A673 (cell line): Measurements from ENCODE around the gene ARHGAP12. TPM values are rescaled to one million over a fixed set of nuclear protein-coding genes. Genes with fewer than 3 reads are reported as not detected.
A peak's percentile ranks its signal among the peaks of the same experiment; 100 is the strongest.

Source experiments
- BruUV-seq: library from RNA; stranded (reverse); fragments of 400-500 nt; replicated peaks from 2 replicates; lab custom pipeline; 2021; lab: Mats Ljungman, UMichigan
- CTCF ChIA-PET: fragments of 300-600 bp; sonication (Branson Sonifier 250); formaldehyde crosslinking; loops from one replicate; lab custom pipeline; 2022; ENCODE audit warnings: antibody characterized with exemption; lab: Charles Lee
- POLR2A ChIA-PET: fragments of 300-600 bp; sonication (Branson Sonifier 250); formaldehyde crosslinking; loops from one replicate; lab custom pipeline; 2022; ENCODE audit warnings: antibody characterized with exemption; ENCODE audit not compliant: low non-redundant PET; lab: Charles Lee
- DNase-seq: peaks from one replicate; pipeline ENCODE4 v3.0.0-alpha.2; 2015; ENCODE audit warnings: low spot score
- H3K27ac ChIP-seq: fragments of 200-600 bp; sonication (generic); 2 replicates; pipeline ENCODE4 v1.5.1; 2016; ENCODE audit warnings: mixed run types, low read depth, mild to moderate bottlenecking, mixed read lengths, antibody characterized with exemption, low read length; ENCODE audit not compliant: poor library complexity, severe bottlenecking
- H3K27me3 ChIP-seq: fragments of 200-600 bp; sonication (generic); replicated peaks from 2 replicates; pipeline ENCODE4 v1.6.1; 2017; ENCODE audit warnings: mixed run types, low read depth, mild to moderate bottlenecking, mixed read lengths, antibody characterized with exemption, low read length; ENCODE audit not compliant: insufficient read depth, poor library complexity
- H3K36me3 ChIP-seq: fragments of 200-600 bp; sonication (generic); 2 replicates; pipeline ENCODE4 v1.6.1; 2016; ENCODE audit warnings: mixed run types, mild to moderate bottlenecking, mixed read lengths, antibody characterized with exemption, low read length; ENCODE audit not compliant: insufficient read depth, poor library complexity, severe bottlenecking
- H3K4me1 ChIP-seq: fragments of 200-600 bp; sonication (generic); 2 replicates; pipeline ENCODE4 v1.6.1; 2017; ENCODE audit warnings: mixed run types, mild to moderate bottlenecking, mixed read lengths, antibody characterized with exemption, low read length; ENCODE audit not compliant: insufficient read depth, poor library complexity, severe bottlenecking
- H3K4me3 ChIP-seq: fragments of 200-600 bp; sonication (generic); 2 replicates; pipeline ENCODE4 v1.5.1; 2016; ENCODE audit warnings: low read depth, mixed run types, mild to moderate bottlenecking, mixed read lengths, low read length; ENCODE audit not compliant: poor library complexity, severe bottlenecking
- H3K9me3 ChIP-seq: fragments of 200-600 bp; sonication (generic); 2 replicates; pipeline ENCODE4 v1.6.1; 2016; ENCODE audit warnings: mixed run types, low read depth, mild to moderate bottlenecking, mixed read lengths, antibody characterized with exemption, low read length; ENCODE audit not compliant: poor library complexity, severe bottlenecking
- CTCF ChIP-seq: fragments of 300-800, 200-600 bp; sonication (generic); conservative IDR thresholded peaks from 2 replicates; pipeline ENCODE4 v1.5.1; 2017; ENCODE audit warnings: low read depth, mild to moderate bottlenecking, antibody characterized with exemption, low read length, moderate library complexity, mixed read lengths
- EZH2 ChIP-seq: fragments of 200-600 bp; sonication (generic); IDR thresholded peaks from 2 replicates; pipeline ENCODE4 v1.6.1; 2017; ENCODE audit warnings: borderline replicate concordance, low read depth, mild to moderate bottlenecking, mixed read lengths, antibody characterized with exemption, low read length; ENCODE audit not compliant: poor library complexity, severe bottlenecking
- intact Hi-C: fragments of 100-400 bp; cut with micrococcal nuclease; formaldehyde crosslinking; loops from one replicate; pipeline ENCODE4 v1.10.0; 2022; ENCODE audit not compliant: unreplicated experiment
- total RNA-seq: library from RNA; stranded (reverse); gene quantifications from 2 replicates; pipeline ENCODE4 v1.2.3, GENCODE V29; 2021

ARHGAP12 gene
- total RNA-seq, 1 experiment from 2014 or later, result 30.0 TPM

GRCh38 chr10:31926160-31926559 lies 2.5 kb downstream of the ARHGAP12 start:
- Histone ChIP-seq H3K36me3 (no peaks in the 10 kb centered on the region), H3K27ac (no peak overlapping the region), H3K4me3 (no peak overlapping the region), H3K4me1 (peaks cover 10% of the 10 kb centered on the region), H3K9me3 (no peaks in the 10 kb centered on the region), H3K27me3 (no peaks in the 10 kb centered on the region)
- BruUV-seq, result TSS peak; percentile 35
- TF ChIP-seq CTCF (no peak), EZH2 (no peak)
- ChIA-PET CTCF (no interaction called here), POLR2A (no interaction called here)
- no peak for DNase-seq
- intact Hi-C loops, result no loop called here

- intact Hi-C loops, result no loop called here
- no peak for TF ChIP-seq CTCF
- no peak for TF ChIP-seq EZH2
- H3K27ac ChIP-seq, result no peak overlapping the region
- BruUV-seq, result no TSS peak
- no peaks in the 10 kb centered on the region for H3K27me3 ChIP-seq
- no peaks in the 10 kb centered on the region for H3K9me3 ChIP-seq
- POLR2A ChIA-PET, result no interaction called here
- H3K36me3 ChIP-seq, result no peaks in the 10 kb centered on the region
- no peak overlapping the region for H3K4me3 ChIP-seq
- peaks cover 9% of the 10 kb centered on the region for H3K4me1 ChIP-seq
- CTCF ChIA-PET, result no interaction called here
- DNase-seq, result no peak
Measured at GRCh38 chr10:31924833-31925232, 3.8 kb downstream of the ARHGAP12 start.

GRCh38 chr10:31923389-31923788 lies 5.2 kb downstream of the ARHGAP12 start:
- POLR2A ChIA-PET, result no interaction called here
- CTCF ChIA-PET, result no interaction called here
- H3K27ac ChIP-seq, result no peak overlapping the region
- no peak overlapping the region for H3K4me3 ChIP-seq
- BruUV-seq, result no TSS peak
- no peaks in the 10 kb centered on the region for H3K36me3 ChIP-seq
- TF ChIP-seq CTCF (no peak), EZH2 (no peak)
- no peaks in the 10 kb centered on the region for H3K27me3 ChIP-seq
- intact Hi-C loops, result no loop called here
- H3K4me1 ChIP-seq, result peaks cover 9% of the 10 kb centered on the region
- no peak for DNase-seq
- H3K9me3 ChIP-seq, result no peaks in the 10 kb centered on the region
